ENCODE data around the gene MTHFD2L.

MTHFD2L gene

DNA sequence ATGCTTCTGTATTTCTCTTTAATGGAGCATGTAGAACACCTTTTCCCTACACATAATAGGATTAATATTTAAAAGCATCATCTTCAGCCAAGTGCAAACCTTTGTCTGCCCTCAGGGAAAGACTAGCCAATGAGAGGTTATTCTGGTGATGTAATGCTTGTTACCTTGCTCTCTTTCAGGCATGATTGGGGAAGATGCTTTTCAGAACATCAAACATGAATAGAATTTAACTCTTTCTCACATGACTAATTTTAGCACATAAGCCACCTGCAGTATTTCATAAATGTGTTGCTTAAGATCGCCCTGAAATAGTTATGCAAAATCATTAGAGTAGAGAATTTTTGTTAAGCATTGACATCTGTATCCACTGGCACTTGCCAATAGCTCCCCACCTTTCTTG, 139.6 kb downstream of the MTHFD2L start:
- DNase-seq (ENCODE audit: low read depth in 2 of 3, low spot score in 2 of 3) = no peak

GRCh38 chr4:74304095-74304625, 146.2 kb downstream of the MTHFD2L start:
- DNase-seq (ENCODE audit: low read depth in 2 of 3, low spot score in 2 of 3) = no peak

DNA sequence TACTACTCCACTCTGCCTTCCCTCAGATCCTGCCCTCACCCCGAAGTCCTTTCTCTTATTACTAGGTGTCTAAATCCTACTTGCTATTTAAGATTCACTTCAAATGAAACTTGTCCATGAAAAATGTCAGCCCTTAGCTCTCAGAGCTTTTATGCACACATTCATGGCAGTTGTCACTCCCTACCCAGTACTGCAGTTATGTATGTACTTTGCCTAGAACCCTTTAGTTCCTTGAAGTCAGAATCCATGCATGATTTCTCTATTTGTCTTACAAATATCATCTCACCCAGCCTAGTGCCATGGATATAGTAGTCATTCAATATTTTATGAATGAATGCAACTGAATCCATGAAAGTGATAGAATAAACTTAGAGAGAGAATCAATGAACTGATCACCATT, 147.1 kb downstream of the MTHFD2L start:
- no peak for DNase-seq (ENCODE audit: low read depth in 2 of 3, low spot score in 2 of 3)

DNA sequence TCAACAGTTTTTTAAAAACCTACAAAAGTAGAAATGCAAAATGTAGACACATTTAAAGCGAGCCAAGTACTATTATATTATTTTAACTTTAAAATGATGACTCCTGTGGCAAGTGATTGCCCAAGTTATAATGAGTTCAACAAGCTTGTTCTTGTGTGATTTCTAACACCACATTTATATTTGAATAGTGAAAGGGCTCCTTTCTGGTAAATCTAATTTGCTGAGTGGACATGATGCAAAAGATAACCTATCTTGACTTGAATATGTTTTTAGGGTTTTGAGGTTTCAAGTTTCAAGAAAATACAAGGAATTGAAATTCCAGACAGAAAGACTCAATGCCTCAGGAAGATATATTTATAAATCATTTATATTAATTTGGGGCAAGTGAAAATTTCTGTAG, 149.3 kb downstream of the MTHFD2L start:
- DNase-seq (ENCODE audit: low read depth in 2 of 3, low spot score in 2 of 3) = no peak

DNA sequence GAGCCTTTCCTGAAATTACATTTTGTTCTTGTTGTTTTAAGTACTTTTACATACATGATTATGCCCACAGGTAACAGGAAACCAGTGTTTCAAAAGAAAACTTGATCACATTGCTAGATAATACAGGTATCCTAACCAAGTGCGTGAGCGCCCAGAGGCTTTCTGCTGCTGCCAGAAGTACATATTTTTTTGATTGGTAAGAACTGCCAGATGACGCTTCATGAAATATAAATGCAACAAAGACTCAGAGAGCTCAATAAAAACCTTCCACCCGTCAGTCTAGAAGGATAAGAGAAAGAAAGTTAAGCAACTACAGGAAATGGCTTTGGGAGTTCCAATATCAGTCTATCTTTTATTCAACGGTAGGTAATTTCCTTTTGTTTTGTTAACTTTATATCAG, 150.3 kb downstream of the MTHFD2L start, which contains the start of gene EPGN:
Gene EPGN (plus strand): TSS at position 256 of the 400 bp plus-strand sequence. CDS start 64 bp downstream, at position 320.
- no peak for DNase-seq (ENCODE audit: low read depth in 2 of 3, low spot score in 2 of 3)

GRCh38 chr4:74309223-74309622, 151.3 kb downstream of the MTHFD2L start:
- DNase-seq (ENCODE audit: low read depth in 2 of 3, low spot score in 2 of 3) = no peak

- DNase-seq (ENCODE audit: low read depth in 2 of 3, low spot score in 2 of 3) = no peak
These were observed 153.9 kb downstream of the MTHFD2L start for GRCh38 chr4:74311696-74312313.

- DNase-seq (ENCODE audit: low read depth in 2 of 3, low spot score in 2 of 3) = no peak
These were observed 156.4 kb downstream of the MTHFD2L start for GRCh38 chr4:74314329-74314728.

DNA sequence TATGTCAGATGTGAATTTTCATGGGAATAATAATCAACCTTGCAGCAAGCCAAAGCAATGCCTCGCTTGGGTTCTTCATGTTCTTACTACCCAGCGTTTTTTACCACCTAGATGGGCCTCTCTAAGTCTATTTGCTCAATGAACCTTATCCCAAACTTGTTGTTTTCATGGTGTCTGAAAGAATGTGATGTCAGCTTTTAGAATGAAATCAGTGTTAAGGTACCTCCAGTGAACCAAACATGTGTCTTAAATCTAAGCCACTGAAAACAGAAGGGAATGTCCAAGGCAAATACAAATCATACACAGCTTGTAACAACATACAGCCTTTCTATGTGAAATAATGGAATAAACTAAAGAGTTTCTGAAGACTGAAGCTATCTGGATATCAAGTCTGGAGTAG, 157.0 kb downstream of the MTHFD2L start:
- DNase-seq (ENCODE audit: low read depth in 2 of 3, low spot score in 2 of 3) = no peak

DNA sequence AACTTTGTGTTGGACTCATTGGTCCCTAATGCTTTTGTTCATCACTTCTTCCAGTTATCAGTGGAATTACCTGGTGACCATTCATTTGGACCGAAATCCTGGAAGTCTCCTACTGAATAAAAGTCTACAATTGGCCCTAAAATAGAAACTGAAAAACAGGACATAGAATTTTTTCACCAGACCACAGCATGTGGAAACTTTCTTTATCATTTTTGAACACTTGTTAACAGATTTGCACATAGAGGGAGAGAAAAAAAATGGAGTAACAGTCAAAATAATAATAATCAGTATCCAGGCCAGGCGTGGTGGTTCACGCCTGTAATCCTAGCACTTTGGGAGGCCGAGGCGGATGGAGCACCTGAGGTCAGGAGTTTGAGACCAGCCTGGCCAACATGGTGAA, 157.5 kb downstream of the MTHFD2L start:
- no peak for DNase-seq (ENCODE audit: low read depth in 2 of 3, low spot score in 2 of 3)

- DNase-seq (ENCODE audit: low read depth in 2 of 3, low spot score in 2 of 3) = no peak
These were observed 158.5 kb downstream of the MTHFD2L start for GRCh38 chr4:74316397-74316796.

GRCh38 chr4:74317616-74318246, 159.8 kb downstream of the MTHFD2L start:
- DNase-seq (ENCODE audit: low read depth in 2 of 3, low spot score in 2 of 3) = no peak

DNA sequence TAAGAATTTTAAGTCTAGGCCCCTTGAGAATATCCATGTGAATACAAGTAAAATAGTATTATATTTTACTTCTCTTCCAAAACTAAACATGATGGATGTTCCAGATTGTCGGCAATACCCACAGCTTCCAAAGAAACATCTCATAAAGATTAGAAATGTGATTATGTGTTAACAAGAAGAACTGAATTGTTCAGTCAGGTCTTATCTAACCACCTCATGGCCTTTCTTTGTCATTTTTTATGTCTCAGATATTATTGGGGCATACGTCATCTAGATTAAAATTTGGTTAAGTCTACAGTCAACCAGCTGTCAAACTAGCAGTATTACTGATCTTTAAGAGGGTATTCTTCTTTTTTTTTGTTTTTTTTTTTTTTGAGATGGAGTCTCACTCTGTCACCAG, 160.4 kb downstream of the MTHFD2L start:
- DNase-seq (ENCODE audit: low read depth in 2 of 3, low spot score in 2 of 3) = no peak

DNA sequence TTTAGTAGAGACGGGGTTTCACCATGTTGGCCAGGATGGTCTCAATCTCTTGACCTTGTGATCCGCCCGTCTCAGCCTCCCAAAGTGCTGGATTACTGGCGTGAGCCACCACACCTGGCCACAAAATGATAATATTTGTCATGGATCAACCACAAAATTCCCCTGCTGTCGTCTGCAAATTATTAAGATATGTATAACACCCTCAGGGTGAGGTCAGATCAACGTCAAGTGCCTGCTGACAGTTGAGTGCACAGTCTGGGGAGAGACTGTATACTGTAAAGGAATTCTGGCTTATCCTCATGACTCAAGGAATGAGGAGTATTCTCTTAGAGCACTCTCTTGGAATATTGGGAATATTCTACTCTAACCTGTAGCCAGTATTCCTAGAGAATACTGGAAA, 161.6 kb downstream of the MTHFD2L start:
- DNase-seq (ENCODE audit: low read depth in 2 of 3, low spot score in 2 of 3) = no peak

DNA sequence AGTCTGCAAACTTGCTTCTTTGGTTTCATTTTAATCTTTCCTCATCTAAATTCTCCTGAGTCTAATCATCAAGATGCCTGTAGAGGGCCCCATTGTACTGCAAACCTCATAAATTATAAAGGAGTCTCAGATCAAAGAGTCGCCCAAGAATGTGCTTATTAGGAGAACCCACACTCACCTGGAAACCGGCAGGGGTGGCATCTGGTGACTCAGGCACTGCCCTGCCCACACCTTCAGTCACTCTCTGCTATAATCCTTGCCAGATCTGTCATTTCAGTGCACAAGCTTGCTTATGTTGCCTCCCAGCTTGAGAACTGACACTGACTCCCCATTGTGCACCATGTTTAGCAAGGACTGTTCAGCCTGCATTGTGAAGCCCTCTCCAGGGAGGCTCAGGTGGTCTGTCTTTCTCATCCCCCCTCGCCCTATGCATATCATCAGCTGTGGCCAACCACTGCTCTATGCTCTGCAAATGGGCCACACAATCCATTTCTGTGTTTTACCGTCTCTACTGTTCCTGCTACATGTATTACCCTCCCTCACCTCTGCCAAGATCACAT, 162.7 kb downstream of the MTHFD2L start:
- no peak for DNase-seq (ENCODE audit: low read depth in 2 of 3, low spot score in 2 of 3)

GRCh38 chr4:74322301-74322700, 164.4 kb downstream of the MTHFD2L start:
- DNase-seq (ENCODE audit: low read depth in 2 of 3, low spot score in 2 of 3) = no peak

DNA sequence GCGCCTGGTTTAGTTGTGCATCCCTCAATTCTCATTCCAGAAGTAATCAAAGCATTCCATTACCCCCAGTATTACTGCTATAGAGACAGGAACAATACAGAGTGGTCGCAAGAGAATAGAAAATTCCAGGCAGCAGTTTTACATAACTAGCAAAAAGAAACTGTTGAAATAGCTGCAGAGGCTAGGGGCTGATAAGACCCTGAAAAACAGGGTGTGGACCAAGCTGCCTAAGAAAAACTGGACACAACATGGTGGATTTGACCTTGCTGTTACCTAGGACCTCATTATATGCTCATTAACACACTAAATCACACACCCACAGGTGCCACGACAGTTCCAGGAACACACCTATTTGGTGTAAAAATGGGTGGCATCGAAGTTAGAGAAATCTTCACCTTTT, 165.7 kb downstream of the MTHFD2L start:
- no peak for DNase-seq (ENCODE audit: low read depth in 2 of 3, low spot score in 2 of 3)

DNA sequence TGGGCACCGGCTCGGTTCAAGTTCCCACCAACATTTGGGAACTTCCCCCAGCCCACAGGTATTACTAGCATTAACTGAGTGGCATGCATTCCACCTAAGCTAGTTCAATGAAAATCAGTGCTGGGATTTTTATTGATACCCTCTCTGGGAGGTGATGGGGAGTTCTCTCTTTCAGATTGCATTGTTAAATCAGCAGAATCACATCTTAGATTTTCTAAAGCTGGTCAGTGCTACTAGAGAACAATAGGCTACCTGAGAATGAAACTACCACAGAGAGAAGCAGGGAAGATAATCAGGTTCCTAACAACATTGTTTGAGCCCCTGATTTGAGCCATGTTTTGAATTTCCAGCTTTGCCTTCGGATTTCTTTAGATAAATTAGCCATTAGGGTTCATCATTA, 166.3 kb downstream of the MTHFD2L start:
- no peak for DNase-seq (ENCODE audit: low read depth in 2 of 3, low spot score in 2 of 3)

DNA sequence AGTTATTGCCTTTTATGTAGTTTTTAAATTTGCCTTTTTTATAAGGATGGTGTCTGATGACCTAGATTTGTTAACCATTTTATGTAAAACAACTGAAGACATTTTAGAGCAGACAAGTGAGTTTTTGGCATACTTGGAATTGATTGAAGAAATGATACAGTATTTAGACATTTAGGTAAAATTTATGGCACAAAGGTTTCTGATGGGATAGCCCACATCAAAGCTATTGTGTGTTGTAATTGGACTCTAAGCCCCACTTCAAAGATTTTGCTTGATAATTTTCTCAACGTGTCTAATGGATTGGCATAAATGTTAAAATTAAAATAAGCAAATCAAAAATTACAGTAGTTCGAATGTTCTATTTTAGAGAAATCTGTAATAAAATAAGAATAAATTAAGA, 168.0 kb downstream of the MTHFD2L start:
- DNase-seq (ENCODE audit: low read depth in 2 of 3, low spot score in 2 of 3) = no peak

- no peak for DNase-seq (ENCODE audit: low read depth in 2 of 3, low spot score in 2 of 3)
These were observed 169.8 kb downstream of the MTHFD2L start for GRCh38 chr4:74327762-74328161.

GRCh38 chr4:74328501-74328900, 170.6 kb downstream of the MTHFD2L start:
- no peak for DNase-seq (ENCODE audit: low read depth in 2 of 3, low spot score in 2 of 3)

- DNase-seq (ENCODE audit: low read depth in 2 of 3, low spot score in 2 of 3) = no peak
These were observed 171.4 kb downstream of the MTHFD2L start for GRCh38 chr4:74329307-74329706.
